Measurements from ENCODE around the gene CAB39L. TPM values are rescaled to one million over a fixed set of nuclear protein-coding genes. Genes with fewer than 3 reads are reported as not detected.

CAB39L gene
- polyA plus RNA-seq, 1 of the 3 experiments (the other 2 are of a cell fraction), result 2.6 TPM

GRCh38 chr13:49346460-49346859, 97.4 kb downstream of the CAB39L start:
- Histone ChIP-seq H4K20me1 (ENCODE audit: insufficient read depth) (no peaks in the 10 kb centered on the region), H3K27me3 (ENCODE audit: insufficient read depth) (no peaks in the 10 kb centered on the region), H3F3A (replicated peaks; ENCODE audit: insufficient read depth) (peaks cover 3% of the 10 kb centered on the region), H3K4me1 (ENCODE audit: control insufficient read depth in 1 of 2, insufficient read depth in 2 of 2, low read depth in 1 of 2, low read length in 1 of 2) (peaks cover 0 to 8% of the 10 kb centered on the region in 2 experiments; a peak in 1 of 4 replicates), H3K27ac (ENCODE audit: low read depth in 2 of 2, low read length in 1 of 2) (no peak overlapping the region), H3K79me2 (ENCODE audit: insufficient read depth) (no peaks in the 10 kb centered on the region), H2AFZ (ENCODE audit: low read depth) (no peak overlapping the region), H3K9me3 (no peaks in the 10 kb centered on the region), H3K4me3 (ENCODE audit: low read depth in 2 of 2, low read length in 1 of 2) (no peak overlapping the region), H3K4me2 (no peak overlapping the region), H3K9ac (no peak overlapping the region), H3K36me3 (replicated peaks in 1 of 2; ENCODE audit: control insufficient read depth in 1 of 2, insufficient read depth in 2 of 2, low read length in 1 of 2) (no peaks in the 10 kb centered on the region), H3K9me2 (no peaks in the 10 kb centered on the region)
- TF ChIP-seq FOXJ3 (CRISPR knock-in tag; IDR thresholded peaks at IDR 0.05) (no peak), MEF2A (IDR thresholded peaks at IDR 0.05; ENCODE audit: borderline replicate concordance, low read depth) (no peak), MXI1 (IDR thresholded peaks at IDR 0.05; ENCODE audit: low read depth, low read length) (no peak), EZH2phosphoT487 (IDR thresholded peaks at IDR 0.05; ENCODE audit: borderline replicate concordance, low read depth) (no peak), NRF1 (IDR thresholded peaks at IDR 0.05; ENCODE audit: low read depth, low read length) (no peak), USF2 (IDR thresholded peaks at IDR 0.05; ENCODE audit: borderline replicate concordance, low read depth, low read length) (no peak), IRF3 (IDR thresholded peaks at IDR 0.05; ENCODE audit: low read depth, low read length) (no peak), RXRA (IDR thresholded peaks at IDR 0.05; ENCODE audit: borderline replicate concordance, low read depth) (no peak), FOSL2 (IDR thresholded peaks at IDR 0.05; ENCODE audit: borderline replicate concordance, low read depth) (no peak), CTCF (IDR thresholded peaks at IDR 0.05) (no peak), TCF12 (IDR thresholded peaks at IDR 0.05) (no peak), RAD21 (IDR thresholded peaks at IDR 0.05; ENCODE audit: low read length) (no peak), ELF1 (IDR thresholded peaks at IDR 0.05) (no peak), TAF1 (IDR thresholded peaks at IDR 0.05; ENCODE audit: borderline replicate concordance, low read depth, low read length) (no peak), CHD2 (IDR thresholded peaks at IDR 0.05; ENCODE audit: low read length, partially characterized antibody) (no peak), PBX3 (IDR thresholded peaks at IDR 0.05) (no peak), SMC3 (IDR thresholded peaks at IDR 0.05; ENCODE audit: low read depth, low read length) (no peak), USF1 (IDR thresholded peaks at IDR 0.05; ENCODE audit: borderline replicate concordance, low read depth) (no peak)
- DNase-seq, result no peak
- WGBS (ENCODE audit: low lambda C conversion rate), result 75% methylated on average over 5 of the region's 5 CpGs
- CTCF ChIA-PET, result interaction anchor here (1.2 to 1.4 kb wide), 2 partner anchors 46 to 260 kb away, joined by 4 to 6 read pairs; no protein-coding TSS in a partner anchor
- POLR2A ChIA-PET, result no interaction called here
